Measurements from ENCODE around the gene CD300LD. TPM values are rescaled to one million over a fixed set of nuclear protein-coding genes. Genes with fewer than 3 reads are reported as not detected.

Gene CD300LD
- polyA plus RNA-seq, 3 donors = 0.33 to 0.50 (median 0.41) TPM

DNA sequence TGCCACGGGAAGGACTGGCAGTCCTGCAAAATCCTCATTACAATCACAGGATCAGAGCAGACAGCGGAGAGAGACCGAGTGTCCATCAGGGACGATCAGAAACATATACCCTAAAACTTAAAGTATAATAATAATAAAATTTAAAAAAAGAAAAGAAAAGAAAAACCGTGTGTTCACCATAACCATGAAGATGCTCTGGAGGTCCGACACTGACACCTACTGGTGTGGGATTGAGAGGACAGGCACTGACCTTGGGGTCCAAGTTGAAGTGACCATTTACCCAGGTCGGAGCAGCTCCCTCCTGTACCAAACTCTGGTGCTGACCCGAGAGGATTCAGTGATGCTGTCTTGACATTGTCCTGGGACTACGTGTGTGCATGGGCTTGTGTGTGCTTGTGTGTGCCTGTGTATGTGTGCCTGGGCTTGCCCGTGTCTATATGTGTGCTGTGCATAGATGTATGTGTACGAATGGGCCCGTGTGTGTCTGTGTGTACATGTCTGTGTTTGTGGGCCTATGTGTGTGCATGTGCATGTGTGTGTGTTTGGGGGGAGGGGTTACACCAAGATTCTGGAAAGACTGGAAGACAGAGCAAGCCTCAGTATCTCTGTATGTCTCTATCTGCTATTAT, 10.0 kb upstream of the CD300LD start:
- Mint-ChIP-seq H3K27ac (peak overlapping the region; percentile 75 to 95 (median 87)), H3K36me3 (peaks cover 18 to 33% of the 10 kb centered on the region in 2 donors), H3K4me1 (peaks cover 98% of the 10 kb centered on the region), H3K4me3 (peak overlapping the region; percentile 25 to 87), H3K9me3 (peaks cover 0 to 5% (median 1%) of the 10 kb centered on the region in 7 donors), H3K27me3 (ENCODE audit: low read depth in 3 of 3) (peaks cover 0 to 15% (median 0%) of the 10 kb centered on the region in 3 donors)
- Histone ChIP-seq H3K36me3 (replicated peaks in 1 of 2; ENCODE audit: control insufficient read depth in 1 of 2, insufficient read depth in 2 of 2, low read length in 2 of 2) (peaks cover 4 to 6% of the 10 kb centered on the region in 2 donors), H4K20me1 (ENCODE audit: insufficient read depth, low read length) (no peaks in the 10 kb centered on the region), H3K9ac (ENCODE audit: insufficient read depth, low read length, poor library complexity, severe bottlenecking) (peak overlapping the region; percentile 34), H3K9me3 (replicated peaks in 1 of 2; ENCODE audit: control insufficient read depth in 1 of 2, insufficient read depth in 1 of 2, low read length in 2 of 2) (no peaks in the 10 kb centered on the region), H3K27ac (ENCODE audit: low read depth in 1 of 2, low read length in 2 of 2) (peak overlapping the region; percentile 43 to 74), H3K4me3 (replicated peaks in 1 of 3; ENCODE audit: low read depth in 2 of 3, low read length in 3 of 3) (peak overlapping the region in 2 of 3 experiments; percentile 10 to 60), H2AFZ (ENCODE audit: insufficient read depth, low read depth, low read length, poor library complexity, severe bottlenecking) (no peak overlapping the region), H3K4me2 (replicated peaks; ENCODE audit: extremely low read depth, low read length, poor library complexity, severe bottlenecking) (peak overlapping the region; percentile 67), H3K27me3 (ENCODE audit: control insufficient read depth in 2 of 2, insufficient read depth in 2 of 2, low read length in 2 of 2) (no peaks in the 10 kb centered on the region), H3K4me1 (ENCODE audit: control insufficient read depth in 1 of 2, insufficient read depth in 2 of 2, low read length in 2 of 2) (peaks cover 98 to 100% of the 10 kb centered on the region in 2 donors), H3K79me2 (ENCODE audit: insufficient read depth, low read length) (no peaks in the 10 kb centered on the region)
- intact Hi-C loops (cut with micrococcal nuclease) = loop anchor here in 1 of 2 donors (5.0 kb wide), 2 partner anchors 40 to 225 kb away; no protein-coding TSS in a partner anchor
- peak; percentile 92 for TF ChIP-seq CTCF (IDR thresholded peaks at IDR 0.05)
- DNase-seq = peak; percentile 58 to 67 (median 65)
- WGBS (ENCODE audit: insufficient coverage) = 67% methylated on average over 6 of the region's 12 CpGs

- H3K9me3 ChIP-seq (replicated peaks in 1 of 2; ENCODE audit: control insufficient read depth in 1 of 2, insufficient read depth in 1 of 2, low read length in 2 of 2) = no peaks in the 10 kb centered on the region
- H3K4me3 Mint-ChIP-seq = peak overlapping the region; percentile 57 to 83
- peaks cover 0 to 5% (median 0%) of the 10 kb centered on the region in 3 donors for H3K27me3 Mint-ChIP-seq (ENCODE audit: low read depth in 3 of 3)
- peaks cover 2 to 25% of the 10 kb centered on the region in 2 donors for H3K36me3 Mint-ChIP-seq
- H3K27ac Mint-ChIP-seq = peak overlapping the region; percentile 95 to 99 (median 97)
- H3K79me2 ChIP-seq (ENCODE audit: insufficient read depth, low read length) = no peaks in the 10 kb centered on the region
- H3K4me3 ChIP-seq (replicated peaks in 1 of 3; ENCODE audit: low read depth in 2 of 3, low read length in 3 of 3) = peak overlapping the region in 2 of 3 experiments; percentile 25 to 60
- H3K4me1 ChIP-seq (ENCODE audit: control insufficient read depth in 1 of 2, insufficient read depth in 2 of 2, low read length in 2 of 2) = peaks cover 97 to 98% of the 10 kb centered on the region in 2 donors
- peaks cover 0 to 3% (median 0%) of the 10 kb centered on the region in 7 donors for H3K9me3 Mint-ChIP-seq
- peak overlapping the region; percentile 70 for H3K4me2 ChIP-seq (replicated peaks; ENCODE audit: extremely low read depth, low read length, poor library complexity, severe bottlenecking)
- WGBS (ENCODE audit: insufficient coverage) = 18% methylated on average over 8 of the region's 10 CpGs
- H4K20me1 ChIP-seq (ENCODE audit: insufficient read depth, low read length) = no peaks in the 10 kb centered on the region
- H3K27me3 ChIP-seq (ENCODE audit: control insufficient read depth in 2 of 2, insufficient read depth in 2 of 2, low read length in 2 of 2) = no peaks in the 10 kb centered on the region
- peak; percentile 84 to 91 (median 86) for DNase-seq
- TF ChIP-seq CTCF (IDR thresholded peaks at IDR 0.05) = no peak
- H3K4me1 Mint-ChIP-seq = peaks cover 93% of the 10 kb centered on the region
- H3K27ac ChIP-seq (ENCODE audit: low read depth in 1 of 2, low read length in 2 of 2) = peak overlapping the region; percentile 87 to 90
- H3K36me3 ChIP-seq (replicated peaks in 1 of 2; ENCODE audit: control insufficient read depth in 1 of 2, insufficient read depth in 2 of 2, low read length in 2 of 2) = peaks cover 0 to 4% of the 10 kb centered on the region in 2 donors
- H2AFZ ChIP-seq (ENCODE audit: insufficient read depth, low read depth, low read length, poor library complexity, severe bottlenecking) = no peak overlapping the region
- peak overlapping the region; percentile 39 for H3K9ac ChIP-seq (ENCODE audit: insufficient read depth, low read length, poor library complexity, severe bottlenecking)
- intact Hi-C loops (cut with micrococcal nuclease) = loop anchor here in 1 of 2 donors (1.0 to 5.0 kb wide), 3 partner anchors 30 to 62 kb away; no protein-coding TSS in a partner anchor
These were observed 7.4 kb upstream of the CD300LD start for GRCh38 chr17:74599448-74599939.
